ENCODE data around the gene KMT2E.

The KMT2E gene

DNA sequence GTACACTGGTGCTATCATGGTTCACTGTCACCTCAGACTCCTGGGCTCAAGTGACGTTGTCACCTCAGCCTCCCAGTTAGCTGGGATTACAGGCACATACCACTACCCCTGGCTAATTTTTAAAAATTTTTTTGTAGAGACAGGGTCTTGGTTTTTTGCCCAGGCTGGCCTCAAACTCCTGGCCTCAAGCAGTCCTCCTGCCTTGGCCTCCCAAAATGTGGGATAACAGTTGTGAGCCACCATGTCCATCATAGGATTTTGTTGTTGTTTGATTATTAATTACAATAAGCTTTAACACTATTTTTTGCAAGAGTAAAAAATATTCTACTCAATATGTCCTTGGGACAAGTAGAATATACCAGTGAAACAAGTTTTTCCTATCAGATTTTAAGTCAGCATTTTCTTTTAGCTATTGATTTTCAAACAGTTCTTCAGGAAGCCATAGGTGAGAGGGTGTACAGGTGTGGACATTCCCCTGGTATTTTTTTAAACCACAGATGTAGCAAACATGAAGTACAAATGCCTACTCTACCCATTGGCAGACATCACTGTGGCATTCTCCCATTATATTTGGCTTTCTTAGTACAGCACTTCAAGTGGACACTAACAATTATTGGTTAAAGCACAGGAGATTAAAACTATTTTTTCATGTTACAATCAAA lies 18.7 kb downstream of the KMT2E start:
- in situ Hi-C loops (cut with MboI; ENCODE audit: low sequenced_read_pairs, unreplicated experiment) = no loop called here

DNA sequence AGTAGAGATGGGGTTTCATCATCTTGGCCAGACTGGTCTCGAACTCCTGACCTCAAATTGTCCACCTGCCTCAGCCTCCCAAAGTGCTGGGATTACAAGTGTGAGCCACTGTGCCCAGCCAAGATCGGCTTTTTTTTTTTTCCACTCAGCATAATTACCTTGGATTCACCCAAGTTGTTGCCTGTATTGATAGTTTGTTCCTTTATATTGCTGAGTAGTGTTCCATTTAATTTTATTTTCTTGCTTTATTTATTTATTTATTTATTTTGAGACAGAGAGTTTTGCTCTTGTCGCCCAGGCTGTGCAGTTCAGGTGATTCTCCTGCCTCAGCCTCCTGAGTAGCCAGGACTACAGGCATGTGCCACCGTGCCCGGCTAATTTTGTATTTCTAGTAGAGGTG lies 21.3 kb downstream of the KMT2E start:
- TF ChIP-seq, protein P1, sequence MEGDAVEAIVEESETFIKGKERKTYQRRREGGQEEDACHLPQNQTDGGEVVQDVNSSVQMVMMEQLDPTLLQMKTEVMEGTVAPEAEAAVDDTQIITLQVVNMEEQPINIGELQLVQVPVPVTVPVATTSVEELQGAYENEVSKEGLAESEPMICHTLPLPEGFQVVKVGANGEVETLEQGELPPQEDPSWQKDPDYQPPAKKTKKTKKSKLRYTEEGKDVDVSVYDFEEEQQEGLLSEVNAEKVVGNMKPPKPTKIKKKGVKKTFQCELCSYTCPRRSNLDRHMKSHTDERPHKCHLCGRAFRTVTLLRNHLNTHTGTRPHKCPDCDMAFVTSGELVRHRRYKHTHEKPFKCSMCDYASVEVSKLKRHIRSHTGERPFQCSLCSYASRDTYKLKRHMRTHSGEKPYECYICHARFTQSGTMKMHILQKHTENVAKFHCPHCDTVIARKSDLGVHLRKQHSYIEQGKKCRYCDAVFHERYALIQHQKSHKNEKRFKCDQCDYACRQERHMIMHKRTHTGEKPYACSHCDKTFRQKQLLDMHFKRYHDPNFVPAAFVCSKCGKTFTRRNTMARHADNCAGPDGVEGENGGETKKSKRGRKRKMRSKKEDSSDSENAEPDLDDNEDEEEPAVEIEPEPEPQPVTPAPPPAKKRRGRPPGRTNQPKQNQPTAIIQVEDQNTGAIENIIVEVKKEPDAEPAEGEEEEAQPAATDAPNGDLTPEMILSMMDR (IDR thresholded peaks at IDR 0.05; ENCODE audit: borderline replicate concordance, control extremely low read depth, extremely low read depth, insufficient read depth, missing control alignments) = no peak
- DNase-seq (ENCODE audit: low spot score) = no peak
- in situ Hi-C loops (cut with MboI; ENCODE audit: low sequenced_read_pairs, unreplicated experiment) = no loop called here

More for the DNA sequence above, 18.7 kb downstream of the KMT2E start:
- no peak for DNase-seq (ENCODE audit: low spot score)
- TF ChIP-seq, protein P1 (IDR thresholded peaks at IDR 0.05; ENCODE audit: borderline replicate concordance, control extremely low read depth, extremely low read depth, insufficient read depth, missing control alignments) = no peak

DNA sequence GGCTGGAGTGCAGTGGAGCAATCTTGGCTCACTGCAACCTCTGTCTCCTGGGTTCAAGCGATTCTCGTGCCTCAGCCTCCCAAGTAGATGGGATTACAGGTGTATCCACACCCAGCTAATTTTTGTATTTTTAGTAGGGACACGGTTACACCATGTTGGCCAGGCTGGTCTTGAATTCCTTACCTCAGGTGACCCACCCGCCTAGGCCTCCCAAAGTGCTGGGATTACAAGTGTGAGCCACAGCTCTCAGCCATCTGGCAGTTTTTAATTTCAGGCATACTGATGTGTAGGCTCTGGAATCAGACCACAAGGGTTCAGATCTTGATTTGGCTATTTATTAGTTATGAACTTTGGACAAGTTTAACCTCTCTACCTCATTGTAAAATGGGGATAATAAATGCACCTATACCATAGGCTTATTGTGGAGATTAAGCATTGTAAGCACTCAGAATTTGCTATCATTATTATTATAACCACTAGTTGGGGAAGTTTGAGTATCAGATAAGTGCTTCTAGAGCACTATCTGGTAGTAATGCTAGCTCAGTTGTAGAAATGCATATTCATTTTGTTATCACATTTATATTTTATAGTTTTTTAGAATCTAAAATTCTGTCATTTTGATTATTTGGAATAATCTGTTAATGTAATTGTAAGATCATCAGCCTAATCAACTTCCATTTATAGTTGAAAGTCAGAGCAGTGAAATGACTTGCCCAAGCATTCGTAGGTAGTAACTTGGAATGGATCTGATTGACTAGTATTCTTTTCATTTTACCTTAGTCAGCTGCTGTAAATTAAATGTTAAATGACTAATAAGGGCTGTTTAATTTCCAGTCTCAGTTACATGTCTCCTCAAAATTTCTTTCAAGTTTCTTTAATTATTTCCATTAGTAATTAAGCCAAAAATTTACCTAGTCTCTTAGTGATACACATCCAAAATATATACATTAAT lies 22.5 kb downstream of the KMT2E start:
- TF ChIP-seq, protein P1 (IDR thresholded peaks at IDR 0.05; ENCODE audit: borderline replicate concordance, control extremely low read depth, extremely low read depth, insufficient read depth, missing control alignments) = no peak
- in situ Hi-C loops (cut with MboI; ENCODE audit: low sequenced_read_pairs, unreplicated experiment) = no loop called here
- DNase-seq (ENCODE audit: low spot score) = no peak

DNA sequence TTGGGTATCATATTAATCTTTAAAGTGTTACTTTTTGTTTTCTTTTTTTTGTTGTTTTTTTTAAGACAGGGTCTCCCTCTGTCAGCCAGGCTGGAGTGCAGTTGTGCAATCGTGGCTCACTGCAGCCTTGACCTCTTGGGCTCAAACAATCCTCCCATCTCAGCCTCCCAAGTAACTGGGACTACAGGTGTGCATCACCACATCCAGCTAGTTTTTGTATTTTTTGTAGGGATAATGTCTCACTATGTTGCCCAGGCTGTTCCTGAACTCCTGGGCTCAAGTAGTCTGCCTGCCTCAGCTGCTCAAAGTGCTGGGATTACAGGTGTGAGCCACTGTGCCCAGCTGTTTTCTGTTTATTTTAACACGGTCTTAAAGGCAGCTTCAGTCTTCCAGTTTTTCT lies 23.3 kb downstream of the KMT2E start:
- in situ Hi-C loops (cut with MboI; ENCODE audit: low sequenced_read_pairs, unreplicated experiment) = no loop called here
- TF ChIP-seq, protein P1 (IDR thresholded peaks at IDR 0.05; ENCODE audit: borderline replicate concordance, control extremely low read depth, extremely low read depth, insufficient read depth, missing control alignments) = no peak
- no peak for DNase-seq (ENCODE audit: low spot score)

DNA sequence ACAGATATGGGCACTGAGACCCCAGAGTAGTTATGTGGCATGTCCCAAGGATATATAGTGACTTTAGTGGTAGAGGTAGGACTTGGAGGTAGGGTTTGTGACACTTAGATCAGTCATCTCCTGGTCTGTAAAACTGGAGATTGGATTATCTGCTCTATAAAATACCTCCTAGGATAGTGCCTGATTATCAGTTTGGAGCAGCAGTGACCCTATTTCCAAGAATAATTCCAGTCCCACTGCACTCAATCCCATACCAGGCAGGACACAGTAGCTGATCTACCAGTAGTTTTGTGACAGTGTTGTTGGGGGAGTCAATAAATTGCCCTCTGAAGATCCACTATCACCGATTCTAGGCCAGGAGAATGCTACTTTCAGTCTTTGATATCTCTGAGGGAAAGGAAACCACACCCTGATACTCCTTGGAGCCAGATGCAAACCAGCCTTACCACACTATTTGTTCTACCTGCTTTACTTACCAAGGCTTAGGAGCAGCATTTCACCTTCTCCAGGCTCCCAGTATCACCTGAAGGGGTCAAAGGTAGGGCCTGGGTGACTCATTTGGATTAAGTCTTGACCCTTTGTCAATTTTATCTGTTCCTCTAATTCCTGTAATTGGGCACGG lies 30.6 kb downstream of the KMT2E start:
- in situ Hi-C loops (cut with MboI; ENCODE audit: low sequenced_read_pairs, unreplicated experiment) = no loop called here
- TF ChIP-seq, protein P1 (IDR thresholded peaks at IDR 0.05; ENCODE audit: borderline replicate concordance, control extremely low read depth, extremely low read depth, insufficient read depth, missing control alignments) = no peak

DNA sequence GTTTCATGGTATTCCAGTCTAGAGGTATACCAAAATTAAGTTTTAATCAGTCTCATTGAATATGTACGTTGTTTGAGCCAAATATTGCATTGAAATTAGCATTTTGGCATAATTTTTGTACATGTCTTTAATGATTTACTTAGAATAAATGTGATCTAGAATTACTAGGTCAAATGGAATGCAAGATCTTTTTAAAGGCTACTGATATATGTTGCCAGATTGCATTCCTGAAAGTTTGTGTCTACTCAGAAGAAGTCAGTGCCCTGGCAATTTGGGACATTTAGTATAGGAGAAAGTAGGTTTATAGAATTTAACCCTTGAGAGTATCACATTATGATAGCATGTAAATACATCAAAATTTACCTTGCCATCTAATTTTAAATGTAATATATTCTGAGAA lies 32.4 kb downstream of the KMT2E start:
- DNase-seq (ENCODE audit: low spot score) = no peak
- TF ChIP-seq, protein P1 (IDR thresholded peaks at IDR 0.05; ENCODE audit: borderline replicate concordance, control extremely low read depth, extremely low read depth, insufficient read depth, missing control alignments) = no peak
- in situ Hi-C loops (cut with MboI; ENCODE audit: low sequenced_read_pairs, unreplicated experiment) = no loop called here

More for the DNA sequence above, 30.6 kb downstream of the KMT2E start:
- no peak for DNase-seq (ENCODE audit: low spot score)

All from GM13976 (cell line).